ENCODE data around the gene ARHGAP31.
A peak's percentile ranks its signal among the peaks of the same experiment; 100 is the strongest.

The ARHGAP31 gene

DNA sequence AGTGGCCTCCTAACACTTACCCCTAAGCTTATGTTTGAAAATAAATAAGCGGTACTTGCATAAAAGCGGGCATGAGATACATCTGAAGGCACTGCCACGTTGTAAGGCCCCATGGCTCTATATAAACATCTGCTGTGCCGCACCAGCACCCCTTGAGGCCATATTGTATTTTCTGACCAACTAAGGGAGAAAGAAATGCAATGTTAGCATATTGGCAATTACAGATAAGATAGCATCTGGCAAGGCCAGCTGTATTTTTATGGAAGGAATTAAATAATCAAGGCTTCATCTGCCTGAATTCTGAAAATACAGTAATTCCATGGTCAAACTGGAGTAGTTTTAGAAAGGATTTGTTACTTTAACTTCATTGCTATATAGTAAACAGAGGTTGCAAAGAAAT is 140.5 kb downstream of the ARHGAP31 start:
- no peaks in the 10 kb centered on the region for H3K9me3 ChIP-seq (ENCODE audit: control insufficient read depth, low read depth, low read length)
- H3K36me3 ChIP-seq (ENCODE audit: control insufficient read depth, low read depth, low read length): peaks cover 70% of the 10 kb centered on the region
- no peak overlapping the region for H3K27ac ChIP-seq (ENCODE audit: low read length)
- no peaks in the 10 kb centered on the region for H3K4me1 ChIP-seq (ENCODE audit: control insufficient read depth, low read depth, low read length)
- no peaks in the 10 kb centered on the region for H3K27me3 ChIP-seq (ENCODE audit: control insufficient read depth, insufficient read depth, low read length)
- no peak overlapping the region for H3K4me3 ChIP-seq (ENCODE audit: low read length)
- H3K9ac ChIP-seq (ENCODE audit: low read length): no peak overlapping the region

DNA sequence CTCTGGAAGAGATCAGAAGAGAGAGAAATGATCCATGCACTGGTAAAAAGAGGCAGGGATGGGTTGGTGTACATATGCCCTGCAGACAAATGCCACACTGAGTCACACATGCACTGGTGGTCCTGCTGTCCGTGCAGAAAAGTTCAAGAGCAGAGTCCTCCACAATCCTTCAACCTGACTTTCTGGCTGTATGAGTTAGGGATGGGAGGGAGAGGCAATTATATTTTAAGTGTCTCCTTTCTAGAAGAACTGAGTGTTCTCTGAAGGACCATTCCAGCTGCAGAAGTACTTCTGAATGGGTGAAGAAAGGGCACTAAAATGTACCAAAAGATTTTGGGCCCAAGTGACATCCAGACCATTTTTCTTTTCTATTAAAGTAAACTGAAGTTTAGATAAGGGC is 142.8 kb downstream of the ARHGAP31 start:
- Histone ChIP-seq H3K9ac (ENCODE audit: low read length) (no peak overlapping the region), H3K9me3 (ENCODE audit: control insufficient read depth, low read depth, low read length) (no peaks in the 10 kb centered on the region), H3K27ac (ENCODE audit: low read length) (no peak overlapping the region), H3K4me1 (ENCODE audit: control insufficient read depth, low read depth, low read length) (no peaks in the 10 kb centered on the region), H3K27me3 (ENCODE audit: control insufficient read depth, insufficient read depth, low read length) (no peaks in the 10 kb centered on the region), H3K4me3 (ENCODE audit: low read length) (no peak overlapping the region), H3K36me3 (ENCODE audit: control insufficient read depth, low read depth, low read length) (peaks cover 51% of the 10 kb centered on the region)

GRCh38 chr3:119437691-119438258 is 143.6 kb downstream of the ARHGAP31 start:
- H3K27me3 ChIP-seq (ENCODE audit: control insufficient read depth, insufficient read depth, low read length): no peaks in the 10 kb centered on the region
- H3K4me3 ChIP-seq (ENCODE audit: low read length): no peak overlapping the region
- H3K9ac ChIP-seq (ENCODE audit: low read length): no peak overlapping the region
- H3K36me3 ChIP-seq (ENCODE audit: control insufficient read depth, low read depth, low read length): peaks cover 53% of the 10 kb centered on the region
- H3K4me1 ChIP-seq (ENCODE audit: control insufficient read depth, low read depth, low read length): no peaks in the 10 kb centered on the region
- H3K27ac ChIP-seq (ENCODE audit: low read length): no peak overlapping the region
- no peaks in the 10 kb centered on the region for H3K9me3 ChIP-seq (ENCODE audit: control insufficient read depth, low read depth, low read length)

- Histone ChIP-seq H3K4me1 (ENCODE audit: control insufficient read depth, low read depth, low read length) (no peaks in the 10 kb centered on the region), H3K36me3 (ENCODE audit: control insufficient read depth, low read depth, low read length) (peaks cover 35% of the 10 kb centered on the region), H3K27ac (ENCODE audit: low read length) (no peak overlapping the region), H3K9me3 (ENCODE audit: control insufficient read depth, low read depth, low read length) (no peaks in the 10 kb centered on the region), H3K4me3 (ENCODE audit: low read length) (no peak overlapping the region), H3K9ac (ENCODE audit: low read length) (no peak overlapping the region), H3K27me3 (ENCODE audit: control insufficient read depth, insufficient read depth, low read length) (no peaks in the 10 kb centered on the region)
These were observed 149.0 kb downstream of the ARHGAP31 start for GRCh38 chr3:119443179-119443578.

GRCh38 chr3:119444590-119444989 is 150.4 kb downstream of the ARHGAP31 start:
- peaks cover 40% of the 10 kb centered on the region for H3K36me3 ChIP-seq (ENCODE audit: control insufficient read depth, low read depth, low read length)
- no peaks in the 10 kb centered on the region for H3K9me3 ChIP-seq (ENCODE audit: control insufficient read depth, low read depth, low read length)
- no peak overlapping the region for H3K27ac ChIP-seq (ENCODE audit: low read length)
- no peak overlapping the region for H3K9ac ChIP-seq (ENCODE audit: low read length)
- no peaks in the 10 kb centered on the region for H3K27me3 ChIP-seq (ENCODE audit: control insufficient read depth, insufficient read depth, low read length)
- no peaks in the 10 kb centered on the region for H3K4me1 ChIP-seq (ENCODE audit: control insufficient read depth, low read depth, low read length)
- H3K4me3 ChIP-seq (ENCODE audit: low read length): no peak overlapping the region

DNA sequence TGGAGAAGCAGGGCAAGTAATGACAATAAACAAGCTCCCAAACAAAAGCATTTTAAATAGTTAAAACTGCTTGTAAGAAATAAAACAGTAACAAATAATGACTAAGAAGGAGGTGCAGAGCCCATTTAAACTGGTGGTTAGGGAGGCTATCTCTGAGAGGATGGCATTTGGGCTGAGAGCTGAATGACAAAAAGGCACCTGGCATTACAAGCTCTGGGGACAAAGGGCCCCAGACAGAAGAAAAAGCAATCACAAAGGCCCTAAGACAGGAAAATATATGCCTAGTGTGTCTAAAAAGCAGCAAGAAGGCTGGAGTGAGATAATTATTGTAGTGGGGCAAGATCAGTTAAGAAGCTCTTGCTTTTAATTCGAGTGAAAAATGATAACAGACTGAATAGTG is 159.6 kb downstream of the ARHGAP31 start:
- Histone ChIP-seq H3K4me1 (ENCODE audit: control insufficient read depth, low read depth, low read length) (no peaks in the 10 kb centered on the region), H3K9ac (ENCODE audit: low read length) (no peak overlapping the region), H3K9me3 (ENCODE audit: control insufficient read depth, low read depth, low read length) (no peaks in the 10 kb centered on the region), H3K27me3 (ENCODE audit: control insufficient read depth, insufficient read depth, low read length) (no peaks in the 10 kb centered on the region), H3K27ac (ENCODE audit: low read length) (no peak overlapping the region), H3K36me3 (ENCODE audit: control insufficient read depth, low read depth, low read length) (peaks cover 78% of the 10 kb centered on the region), H3K4me3 (ENCODE audit: low read length) (no peak overlapping the region)

DNA sequence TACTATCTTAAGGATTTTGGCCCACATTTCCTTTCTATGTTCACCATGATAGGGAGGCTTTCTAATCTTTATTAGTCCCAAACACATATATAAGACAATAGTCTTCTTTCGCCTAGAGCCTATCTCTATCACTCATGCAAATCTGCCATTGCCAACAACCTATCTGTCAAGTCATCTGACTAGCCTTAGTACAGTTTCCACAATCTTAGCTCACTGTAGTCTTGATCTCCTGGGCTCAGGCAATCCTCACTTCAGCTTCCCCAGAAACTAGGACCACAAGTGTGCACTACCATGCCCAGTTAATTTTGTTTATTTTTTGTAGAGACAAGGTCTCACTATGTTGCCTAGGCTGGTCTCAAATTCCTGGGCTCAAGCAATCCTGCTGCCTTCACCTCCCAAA is 162.3 kb downstream of the ARHGAP31 start:
- Histone ChIP-seq H3K27ac (ENCODE audit: low read length) (no peak overlapping the region), H3K36me3 (ENCODE audit: control insufficient read depth, low read depth, low read length) (peaks cover 87% of the 10 kb centered on the region), H3K27me3 (ENCODE audit: control insufficient read depth, insufficient read depth, low read length) (no peaks in the 10 kb centered on the region), H3K4me3 (ENCODE audit: low read length) (no peak overlapping the region), H3K4me1 (ENCODE audit: control insufficient read depth, low read depth, low read length) (no peaks in the 10 kb centered on the region), H3K9ac (ENCODE audit: low read length) (no peak overlapping the region), H3K9me3 (ENCODE audit: control insufficient read depth, low read depth, low read length) (no peaks in the 10 kb centered on the region)

- no peaks in the 10 kb centered on the region for H3K27me3 ChIP-seq (ENCODE audit: control insufficient read depth, insufficient read depth, low read length)
- peaks cover 84% of the 10 kb centered on the region for H3K36me3 ChIP-seq (ENCODE audit: control insufficient read depth, low read depth, low read length)
- no peaks in the 10 kb centered on the region for H3K4me1 ChIP-seq (ENCODE audit: control insufficient read depth, low read depth, low read length)
- no peak overlapping the region for H3K27ac ChIP-seq (ENCODE audit: low read length)
- H3K9ac ChIP-seq (ENCODE audit: low read length): no peak overlapping the region
- no peak overlapping the region for H3K4me3 ChIP-seq (ENCODE audit: low read length)
- H3K9me3 ChIP-seq (ENCODE audit: control insufficient read depth, low read depth, low read length): no peaks in the 10 kb centered on the region
These were observed 163.1 kb downstream of the ARHGAP31 start for GRCh38 chr3:119457246-119457645.

DNA sequence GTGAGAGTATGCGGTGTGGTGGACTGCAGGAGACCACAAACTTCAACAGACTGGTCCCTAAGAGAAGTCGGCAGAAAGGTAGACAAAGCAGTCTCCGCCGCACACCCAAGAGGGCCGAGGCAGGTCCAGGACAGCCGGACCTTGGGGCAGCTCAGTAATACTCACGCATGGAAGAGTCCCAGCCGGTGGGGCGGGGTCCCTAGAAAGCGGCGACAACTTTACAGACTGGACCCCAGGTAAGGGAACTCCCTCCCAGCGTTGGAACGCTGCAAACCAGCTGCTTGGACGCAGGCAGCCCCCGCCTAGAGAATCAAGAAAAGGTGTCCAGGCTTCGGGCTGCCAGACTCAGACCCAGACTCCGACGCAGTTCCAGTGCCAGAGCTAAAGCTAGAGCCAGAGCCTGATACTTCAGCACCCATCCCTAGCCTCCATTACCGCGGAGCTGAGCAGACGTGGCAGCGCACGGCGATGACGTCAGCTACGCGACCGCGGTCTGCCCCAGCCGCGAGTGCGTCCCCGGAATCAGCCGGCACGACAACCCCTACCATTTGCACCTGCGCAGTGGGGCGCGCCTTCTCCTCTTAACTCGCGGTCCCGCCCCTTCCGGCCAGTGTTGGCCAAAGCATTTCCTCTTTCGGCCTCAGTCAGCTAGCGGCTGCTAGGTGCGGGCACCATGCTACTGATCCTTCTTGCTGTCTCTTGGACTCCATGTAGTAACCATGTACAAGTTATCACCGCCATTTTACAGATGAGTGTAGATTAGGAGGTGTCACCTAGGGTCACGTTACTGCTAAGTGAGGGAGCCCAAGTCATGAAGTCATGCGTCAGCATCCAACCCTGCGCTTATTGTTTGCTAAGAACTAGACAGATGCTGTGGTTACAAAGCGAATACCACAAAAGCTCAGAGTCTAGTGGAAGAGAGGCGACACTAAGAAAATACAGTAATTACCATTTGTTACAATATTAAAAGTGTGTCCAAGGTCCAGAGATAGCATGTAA is 169.3 kb downstream of the ARHGAP31 start, which contains the start of gene TMEM39A:
TMEM39A (minus strand) TSS at position 445 of the 999 bp plus-strand sequence. CDS start 1,541 bp downstream, outside the sequence.
- Histone ChIP-seq H3K4me3 (ENCODE audit: low read length) (peak within 1 kb of the TSS; percentile 99), H3K27ac (ENCODE audit: low read length) (peak within 1 kb of the TSS; percentile 80), H3K36me3 (ENCODE audit: control insufficient read depth, low read depth, low read length) (peaks cover 26% of the 10 kb centered on the region), H3K9me3 (ENCODE audit: control insufficient read depth, low read depth, low read length) (no peaks in the 10 kb centered on the region), H3K27me3 (ENCODE audit: control insufficient read depth, insufficient read depth, low read length) (no peaks in the 10 kb centered on the region), H3K4me1 (ENCODE audit: control insufficient read depth, low read depth, low read length) (peaks cover 11% of the 10 kb centered on the region), H3K9ac (ENCODE audit: low read length) (peak within 1 kb of the TSS; percentile 90)

- H3K27ac ChIP-seq (ENCODE audit: low read length): no peak overlapping the region
- peak overlapping the region; percentile 95 for H3K4me3 ChIP-seq (ENCODE audit: low read length)
These were observed 173.9 kb downstream of the ARHGAP31 start for GRCh38 chr3:119468041-119468440.

GRCh38 chr3:119469418-119470189 is 175.4 kb downstream of the ARHGAP31 start:
- Histone ChIP-seq H3K9me3 (ENCODE audit: control insufficient read depth, low read depth, low read length) (no peaks in the 10 kb centered on the region), H3K4me3 (ENCODE audit: low read length) (peak overlapping the region; percentile 95), H3K9ac (ENCODE audit: low read length) (peak overlapping the region; percentile 85), H3K27me3 (ENCODE audit: control insufficient read depth, insufficient read depth, low read length) (no peaks in the 10 kb centered on the region), H3K4me1 (ENCODE audit: control insufficient read depth, low read depth, low read length) (peaks cover 15% of the 10 kb centered on the region), H3K27ac (ENCODE audit: low read length) (no peak overlapping the region), H3K36me3 (ENCODE audit: control insufficient read depth, low read depth, low read length) (peaks cover 12% of the 10 kb centered on the region)

More at GRCh38 chr3:119468041-119468440, 173.9 kb downstream of the ARHGAP31 start:
- Histone ChIP-seq H3K4me1 (ENCODE audit: control insufficient read depth, low read depth, low read length) (peaks cover 20% of the 10 kb centered on the region), H3K36me3 (ENCODE audit: control insufficient read depth, low read depth, low read length) (peaks cover 12% of the 10 kb centered on the region), H3K9ac (ENCODE audit: low read length) (peak overlapping the region; percentile 85), H3K27me3 (ENCODE audit: control insufficient read depth, insufficient read depth, low read length) (no peaks in the 10 kb centered on the region), H3K9me3 (ENCODE audit: control insufficient read depth, low read depth, low read length) (no peaks in the 10 kb centered on the region)

Measured in iPS-18a (cell line).